Naive thymus-derived CD4-positive, alpha-beta T cell (primary cell): ENCODE measurements around the gene CATSPER1. TPM values are rescaled to one million over a fixed set of nuclear protein-coding genes. Genes with fewer than 3 reads are reported as not detected.

ENCODE experiments used
- ATAC-seq: fragments of 150-1000 bp; cut with Tn5 transposase; 2 replicates; pipeline ENCODE4 v1.10.0; 2021; ENCODE audit warnings: mild to moderate bottlenecking, moderate library complexity
- CTCF ChIA-PET: fragments of 350-600 bp; sonication (Branson Sonifier 250); formaldehyde crosslinking; loops from one replicate; lab custom pipeline; 2021; ENCODE audit warnings: antibody characterized with exemption; lab: Charles Lee
- POLR2A ChIA-PET: fragments of 350-600 bp; sonication (Branson Sonifier 250); formaldehyde crosslinking; loops from one replicate; lab custom pipeline; 2021; ENCODE audit warnings: antibody characterized with exemption, inconsistent platforms; lab: Charles Lee
- DNase-seq, 9 donors: peaks; one replicate each; pipeline versions ENCODE4 v3.0.0 to v3.0.0-alpha.2; 2020 to 2022; ENCODE audit warnings: mixed read lengths in 1 of 9
- H3K27ac ChIP-seq: one replicate; pipeline ENCODE4 v1.7.0; 2013; ENCODE audit warnings: mild to moderate bottlenecking, low read depth, low read length, moderate library complexity
- H3K27me3 ChIP-seq, 2 donors: one replicate each; pipeline ENCODE4 v1.7.0; 2013; ENCODE audit warnings: low read length in 2 of 2, mild to moderate bottlenecking in 2 of 2, moderate library complexity in 2 of 2; ENCODE audit not compliant: control insufficient read depth in 2 of 2, insufficient read depth in 2 of 2
- H3K36me3 ChIP-seq, 3 experiments: 1 replicate in 2 of 3; 2 replicates in 1 of 3; pipeline ENCODE4 v1.7.0; 2013; ENCODE audit warnings: low read length in 3 of 3, mild to moderate bottlenecking in 3 of 3, moderate library complexity in 1 of 3; ENCODE audit not compliant: insufficient read depth in 3 of 3, control insufficient read depth in 2 of 3
- H3K4me1 ChIP-seq, 2 donors: one replicate each; pipeline ENCODE4 v1.7.0; 2013; ENCODE audit warnings: low read length in 2 of 2, mild to moderate bottlenecking in 2 of 2, moderate library complexity in 1 of 2; ENCODE audit not compliant: control insufficient read depth in 2 of 2, insufficient read depth in 2 of 2
- H3K4me3 ChIP-seq: 2 replicates; pipeline ENCODE4 v1.7.0; 2013; ENCODE audit warnings: mild to moderate bottlenecking, low read length
- H3K9me3 ChIP-seq, 3 experiments: 1 replicate in 2 of 3; 2 replicates in 1 of 3; pipeline ENCODE4 v1.7.0; 2013; ENCODE audit warnings: low read length in 3 of 3; ENCODE audit not compliant: control insufficient read depth in 2 of 3
- H3K27ac Mint-ChIP-seq, 9 donors: one replicate each; pipeline ENCODE4 v1.8.0; 2020 to 2022; ENCODE audit warnings: mixed read lengths in 9 of 9, mild to moderate bottlenecking in 8 of 9, moderate library complexity in 5 of 9, inconsistent platforms in 2 of 9
- H3K27me3 Mint-ChIP-seq, 5 donors: one replicate each; pipeline ENCODE4 v1.8.0; 2021 to 2022; ENCODE audit warnings: mixed read lengths in 5 of 5, mild to moderate bottlenecking in 1 of 5
- H3K36me3 Mint-ChIP-seq, 5 donors: one replicate each; pipeline ENCODE4 v1.8.0; 2020 to 2022; ENCODE audit warnings: mixed read lengths in 5 of 5, mild to moderate bottlenecking in 3 of 5, inconsistent platforms in 1 of 5
- H3K4me1 Mint-ChIP-seq, 7 donors: one replicate each; pipeline ENCODE4 v1.8.0; 2020 to 2022; ENCODE audit warnings: mixed read lengths in 7 of 7, mild to moderate bottlenecking in 3 of 7, inconsistent platforms in 1 of 7
- H3K4me3 Mint-ChIP-seq, 10 donors: one replicate each; pipeline ENCODE4 v1.8.0; 2020 to 2022; ENCODE audit warnings: mild to moderate bottlenecking in 10 of 10, mixed read lengths in 10 of 10, moderate library complexity in 6 of 10, inconsistent platforms in 2 of 10
- H3K9me3 Mint-ChIP-seq, 11 donors: one replicate each; pipeline ENCODE4 v1.8.0; 2020 to 2022; ENCODE audit warnings: mixed read lengths in 11 of 11, mild to moderate bottlenecking in 4 of 11, inconsistent platforms in 1 of 11, moderate library complexity in 1 of 11
- intact Hi-C, 2 donors: fragments of 100-400 bp; cut with micrococcal nuclease; formaldehyde crosslinking; loops; one replicate each; pipeline ENCODE4 v1.15.1; 2023
- polyA plus RNA-seq, 2 donors: library from polyadenylated mRNA; unstranded; fragments of 300-500 nt; fragmentation: Illumina TruSeq; gene quantifications; one replicate each; pipeline ENCODE4 v1.2.3, GENCODE V29; 2021
- total RNA-seq, 6 experiments: library from RNA in 5 of 6; stranded (reverse) in 5 of 6; gene quantifications; 1 replicate in 5 of 6; 2 replicates in 1 of 6; pipeline ENCODE4 v1.2.3 and lab custom pipeline; 2021 to 2026

Gene CATSPER1
- total and polyA plus RNA-seq, 7 experiments from 2014 or later, result 1.4 to 4.2 TPM; not detected in 5

DNA sequence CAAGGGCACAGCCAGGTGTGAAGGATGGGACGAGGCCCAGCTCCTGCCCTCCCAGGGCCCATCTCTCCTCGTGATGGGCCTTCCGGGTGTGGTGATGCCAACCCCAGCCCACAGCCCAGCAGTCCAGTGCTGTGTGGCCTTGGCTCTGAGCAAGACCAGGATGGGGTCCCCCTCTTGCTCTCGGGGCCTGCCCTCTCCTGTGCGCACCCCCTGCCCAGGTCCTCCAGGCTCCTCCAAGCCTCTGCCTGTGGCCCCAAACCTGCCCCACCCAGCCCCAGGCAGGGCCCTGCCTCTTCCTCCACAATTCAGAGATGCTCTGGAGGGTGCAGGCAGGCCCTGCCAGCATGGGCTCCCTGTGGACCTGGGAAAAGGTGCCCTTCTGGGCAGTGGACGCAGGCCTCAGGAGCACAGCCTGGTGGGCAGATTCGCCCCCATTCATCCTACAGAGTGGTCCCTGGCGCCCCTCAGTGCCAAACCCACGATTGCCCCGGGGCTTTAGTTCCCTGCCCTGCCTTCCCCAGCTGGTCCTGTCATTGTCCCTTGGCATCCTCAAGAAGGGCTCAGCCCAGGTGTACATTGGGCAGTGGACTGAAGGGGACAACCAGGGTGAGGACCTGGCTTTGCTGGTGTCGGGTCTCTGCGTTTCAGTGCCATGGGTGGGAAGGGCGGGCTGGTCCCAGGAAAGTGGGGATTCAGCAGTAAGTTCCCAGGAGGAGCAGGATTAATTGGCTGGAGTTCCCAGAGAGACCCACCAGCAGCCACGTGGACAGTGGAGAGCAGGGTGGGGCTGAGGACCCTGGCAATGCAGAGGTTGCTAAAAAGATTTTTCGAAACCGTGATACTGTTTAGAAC is 44.1 kb downstream of the CATSPER1 start:
- H3K27ac Mint-ChIP-seq, result peak overlapping the region in 2 of 9 donors; percentile 21 to 64
- Histone ChIP-seq H3K4me3 (no peak overlapping the region), H3K27me3 (no peaks in the 10 kb centered on the region), H3K36me3 (peaks cover 0 to 26% (median 0%) of the 10 kb centered on the region in 3 experiments), H3K9me3 (no peaks in the 10 kb centered on the region), H3K4me1 (no peaks in the 10 kb centered on the region), H3K27ac (no peak overlapping the region)
- no peaks in the 10 kb centered on the region for H3K27me3 Mint-ChIP-seq
- H3K9me3 Mint-ChIP-seq, result peaks cover 0 to 2% (median 0%) of the 10 kb centered on the region in 11 donors
- H3K4me3 Mint-ChIP-seq, result no peak overlapping the region
- peaks cover 0 to 3% (median 0%) of the 10 kb centered on the region in 7 donors for H3K4me1 Mint-ChIP-seq
- intact Hi-C loops, result no loop called here
- POLR2A ChIA-PET, result interaction anchor here (1.3 kb wide), 1 partner anchor 122 kb away, joined by 4 read pairs; the partner anchor contains the start of gene MUS81
- peaks cover 0 to 10% (median 3%) of the 10 kb centered on the region in 5 donors for H3K36me3 Mint-ChIP-seq
- no peak for DNase-seq
- CTCF ChIA-PET, result interaction anchor here (1.0 kb wide), 1 partner anchor 98 kb away, joined by 3 read pairs; no protein-coding TSS in a partner anchor
- ATAC-seq, result no peak

DNA sequence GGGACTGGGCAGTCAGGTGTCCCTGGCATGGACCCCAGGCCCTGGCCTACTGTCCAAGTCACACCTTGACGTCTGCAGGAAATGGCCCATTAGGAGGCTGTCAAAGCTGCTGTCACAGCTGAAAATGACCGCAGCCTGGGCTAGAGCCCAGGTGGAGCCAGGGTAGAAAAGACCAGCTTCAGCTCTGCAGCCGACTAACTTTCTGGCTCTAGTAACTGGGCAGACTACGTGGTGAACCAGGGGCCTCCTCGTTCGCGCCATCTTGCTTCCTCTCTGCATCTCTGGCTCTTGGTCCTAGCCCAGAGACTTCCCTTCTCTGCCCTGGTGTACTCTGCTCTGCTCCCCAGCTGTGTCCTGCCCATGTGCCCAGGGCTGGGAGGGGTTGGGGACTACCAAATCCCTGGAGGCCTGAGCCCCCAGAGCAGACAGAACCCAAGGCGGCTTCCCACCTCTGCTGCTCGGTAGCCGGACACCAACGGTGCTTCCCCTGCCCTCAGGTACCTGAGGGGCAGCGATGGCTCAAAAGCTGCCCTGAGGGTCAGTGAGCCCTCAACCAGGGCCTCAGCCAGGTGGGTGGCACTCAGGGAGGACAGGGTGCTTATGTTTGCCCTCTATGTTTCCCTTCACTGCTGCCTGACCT is 45.1 kb downstream of the CATSPER1 start:
- ATAC-seq (no peak), DNase-seq (no peak)
- H3K27ac Mint-ChIP-seq, result peak overlapping the region in 5 of 9 donors; percentile 21 to 65 (median 28)
- no peaks in the 10 kb centered on the region for H3K27me3 ChIP-seq
- peaks cover 0 to 35% (median 0%) of the 10 kb centered on the region in 3 experiments for H3K36me3 ChIP-seq
- H3K4me3 Mint-ChIP-seq, result no peak overlapping the region
- intact Hi-C loops, result no loop called here
- H3K9me3 ChIP-seq, result no peaks in the 10 kb centered on the region
- peaks cover 0 to 13% (median 4%) of the 10 kb centered on the region in 5 donors for H3K36me3 Mint-ChIP-seq
- H3K27ac ChIP-seq, result peak overlapping the region; percentile 14
- H3K9me3 Mint-ChIP-seq, result peaks cover 0 to 2% (median 0%) of the 10 kb centered on the region in 11 donors
- H3K27me3 Mint-ChIP-seq, result no peaks in the 10 kb centered on the region
- peaks cover 0 to 2% (median 0%) of the 10 kb centered on the region in 7 donors for H3K4me1 Mint-ChIP-seq
- H3K4me1 ChIP-seq, result no peaks in the 10 kb centered on the region
- ChIA-PET CTCF (no interaction called here), POLR2A (interaction anchor here (1.3 kb wide), 1 partner anchor 121 kb away, joined by 4 read pairs; the partner anchor contains the start of gene MUS81)
- H3K4me3 ChIP-seq, result no peak overlapping the region

DNA sequence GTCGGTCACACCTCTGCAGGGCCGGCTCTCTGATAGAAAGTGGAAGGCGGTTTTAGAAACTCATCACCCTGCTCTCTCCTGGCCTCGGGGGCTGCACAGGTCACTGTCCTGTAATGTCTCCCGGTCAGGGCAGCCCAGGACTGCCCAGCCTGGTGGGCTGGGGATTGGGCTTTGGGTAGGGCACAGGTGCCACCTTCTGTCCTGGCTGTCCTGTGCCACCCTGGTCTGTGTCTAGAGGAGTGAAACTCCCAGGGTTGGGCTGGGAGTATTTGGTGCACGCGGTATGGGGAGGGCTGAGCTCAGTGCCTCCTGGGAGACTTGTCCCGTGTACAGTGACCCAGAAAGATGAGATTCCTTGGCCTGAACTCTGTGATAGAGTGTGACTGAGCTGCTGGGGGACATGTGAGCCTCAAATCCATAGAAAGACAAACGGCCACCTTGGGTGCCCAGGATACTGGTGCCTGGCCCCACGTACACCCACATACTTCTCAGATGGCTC is 47.0 kb downstream of the CATSPER1 start:
- H3K27me3 ChIP-seq, result no peaks in the 10 kb centered on the region
- H3K36me3 ChIP-seq, result peaks cover 0 to 42% (median 0%) of the 10 kb centered on the region in 3 experiments
- DNase-seq (no peak), ATAC-seq (no peak)
- intact Hi-C loops, result no loop called here
- ChIA-PET POLR2A (no interaction called here), CTCF (interaction anchor here (1.1 kb wide), 1 partner anchor 9 kb away, joined by 3 read pairs; no protein-coding TSS in a partner anchor)
- no peak overlapping the region for H3K4me3 Mint-ChIP-seq
- H3K27ac ChIP-seq, result no peak overlapping the region
- H3K9me3 ChIP-seq, result no peaks in the 10 kb centered on the region
- peak overlapping the region in 2 of 9 donors; percentile 12 to 14 for H3K27ac Mint-ChIP-seq
- peaks cover 0 to 1% (median 0%) of the 10 kb centered on the region in 11 donors for H3K9me3 Mint-ChIP-seq
- H3K27me3 Mint-ChIP-seq, result no peaks in the 10 kb centered on the region
- H3K4me3 ChIP-seq, result no peak overlapping the region
- peaks cover 4 to 20% (median 7%) of the 10 kb centered on the region in 5 donors for H3K36me3 Mint-ChIP-seq
- peaks cover 0 to 7% (median 0%) of the 10 kb centered on the region in 7 donors for H3K4me1 Mint-ChIP-seq
- H3K4me1 ChIP-seq, result no peaks in the 10 kb centered on the region

DNA sequence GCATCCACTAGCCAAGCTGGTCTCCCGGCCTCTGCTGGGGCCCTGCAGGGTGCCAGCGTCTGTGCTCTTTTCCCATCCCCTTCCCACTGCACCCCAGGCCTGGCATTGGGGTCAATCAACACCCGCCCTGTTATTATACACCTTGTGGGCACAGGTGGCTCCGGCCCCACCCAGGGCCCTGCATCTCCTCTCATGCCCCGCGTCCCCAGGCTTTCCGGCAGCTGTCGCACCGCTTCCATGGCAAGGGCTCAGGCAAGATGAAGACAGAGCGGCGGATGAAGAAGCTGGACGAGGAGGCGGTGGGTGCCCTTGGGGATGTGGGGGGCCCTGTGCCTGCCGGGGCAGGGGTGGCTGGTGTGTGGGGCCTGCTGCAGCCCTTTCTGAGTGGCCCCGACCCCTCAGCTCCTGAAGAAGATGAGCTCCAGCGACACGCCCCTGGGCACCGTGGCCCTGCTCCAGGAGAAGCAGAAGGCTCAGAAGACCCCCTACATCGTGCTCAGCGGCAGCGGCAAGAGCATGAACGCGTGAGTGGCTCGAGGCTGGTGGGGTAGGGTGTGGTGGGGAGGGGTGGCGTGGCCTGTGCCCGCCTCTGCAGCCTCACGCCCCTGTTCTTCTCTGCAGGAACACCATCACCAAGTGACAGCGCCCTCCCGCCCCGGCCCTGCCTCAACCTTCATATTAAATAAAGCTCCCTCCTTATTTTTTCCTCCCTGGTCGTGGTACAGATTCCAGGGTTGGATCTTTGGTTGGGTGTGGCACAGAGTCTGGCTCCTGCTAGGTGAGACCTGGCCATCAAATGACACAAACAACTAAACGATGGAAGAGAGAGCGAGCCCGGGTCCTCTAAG is 47.7 kb downstream of the CATSPER1 start:
- peak in 1 of 9 donors; percentile 3 for DNase-seq
- H3K27me3 ChIP-seq, result no peaks in the 10 kb centered on the region
- H3K9me3 Mint-ChIP-seq, result no peaks in the 10 kb centered on the region
- H3K36me3 ChIP-seq, result peaks cover 0 to 44% (median 0%) of the 10 kb centered on the region in 3 experiments
- H3K27ac ChIP-seq, result no peak overlapping the region
- peak overlapping the region in 2 of 9 donors; percentile 14 to 51 for H3K27ac Mint-ChIP-seq
- no peak overlapping the region for H3K4me3 ChIP-seq
- ChIA-PET POLR2A (interaction anchor here (0.6 to 0.9 kb wide), 2 partner anchors 14 to 154 kb away, joined by 3 read pairs; no protein-coding TSS in a partner anchor), CTCF (interaction anchor here (1.1 kb wide), 1 partner anchor 9 kb away, joined by 3 read pairs; no protein-coding TSS in a partner anchor)
- intact Hi-C loops, result no loop called here
- H3K4me1 ChIP-seq, result no peaks in the 10 kb centered on the region
- peaks cover 0 to 7% (median 0%) of the 10 kb centered on the region in 7 donors for H3K4me1 Mint-ChIP-seq
- H3K36me3 Mint-ChIP-seq, result peaks cover 4 to 22% (median 9%) of the 10 kb centered on the region in 5 donors
- H3K9me3 ChIP-seq, result no peaks in the 10 kb centered on the region
- H3K4me3 Mint-ChIP-seq, result no peak overlapping the region
- no peaks in the 10 kb centered on the region for H3K27me3 Mint-ChIP-seq
- ATAC-seq, result no peak

DNA sequence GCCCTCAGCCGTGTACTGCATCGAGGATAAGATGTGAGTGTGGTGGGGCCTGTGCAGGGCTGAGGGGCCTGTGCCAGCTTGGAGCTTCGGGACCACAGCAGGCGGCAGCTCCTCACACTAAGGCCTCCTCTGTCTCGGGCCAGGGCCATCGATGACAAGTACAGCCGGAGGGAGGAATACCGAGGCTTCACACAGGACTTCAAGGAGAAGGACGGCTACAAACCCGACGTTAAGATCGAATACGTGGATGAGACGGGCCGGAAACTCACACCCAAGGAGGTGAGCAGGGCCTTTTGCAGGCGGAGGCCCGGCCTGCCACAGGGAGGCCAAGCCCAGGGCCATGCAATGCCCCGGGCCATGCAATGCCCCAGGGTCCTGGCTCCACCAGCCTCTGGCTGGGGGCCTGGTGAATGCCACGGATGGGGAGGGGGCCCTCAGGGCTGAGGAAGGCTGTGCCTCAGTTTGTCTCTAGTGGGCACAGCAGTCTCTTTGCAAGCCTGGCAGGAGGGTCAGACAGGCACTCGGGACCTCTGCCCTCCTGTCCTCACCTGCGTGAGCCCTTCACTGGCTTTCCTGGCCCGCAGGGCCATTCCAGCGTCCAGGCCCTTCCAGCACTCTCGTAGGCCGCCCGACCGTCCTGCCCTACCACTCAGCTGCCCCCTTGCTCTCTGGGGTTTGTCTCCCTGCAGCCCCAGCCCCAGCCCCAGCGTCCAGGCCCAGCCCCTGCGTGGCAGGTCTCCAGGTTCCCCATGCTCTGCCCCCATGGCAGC is 48.5 kb downstream of the CATSPER1 start:
- Histone ChIP-seq H3K27me3 (no peaks in the 10 kb centered on the region), H3K4me3 (no peak overlapping the region), H3K27ac (no peak overlapping the region), H3K36me3 (peaks cover 0 to 51% (median 0%) of the 10 kb centered on the region in 3 experiments), H3K9me3 (no peaks in the 10 kb centered on the region), H3K4me1 (no peaks in the 10 kb centered on the region)
- CTCF ChIA-PET, result no interaction called here
- intact Hi-C loops, result no loop called here
- H3K4me3 Mint-ChIP-seq, result no peak overlapping the region
- no peak overlapping the region for H3K27ac Mint-ChIP-seq
- ATAC-seq (no peak), DNase-seq (no peak)
- peaks cover 9 to 29% (median 15%) of the 10 kb centered on the region in 5 donors for H3K36me3 Mint-ChIP-seq
- peaks cover 0 to 12% (median 4%) of the 10 kb centered on the region in 7 donors for H3K4me1 Mint-ChIP-seq
- no peaks in the 10 kb centered on the region for H3K9me3 Mint-ChIP-seq
- H3K27me3 Mint-ChIP-seq, result no peaks in the 10 kb centered on the region
- POLR2A ChIA-PET, result interaction anchor here (0.9 kb wide), 1 partner anchor 13 kb away, joined by 3 read pairs; no protein-coding TSS in a partner anchor
